Measurements from ENCODE around the gene SUMO2.
"Not testable (repeated sequence)": the region's sequence is repeated elsewhere in the genome, so short reads cannot be mapped to it uniquely, and the experiment has no call there.

The SUMO2 gene

GRCh38 chr17:75144816-75145512 lies 37.8 kb downstream of the SUMO2 start:
- DNase-seq (ENCODE audit: low read depth in 3 of 3), result no peak

GRCh38 chr17:75142236-75142971 lies 40.4 kb downstream of the SUMO2 start:
- no peak for DNase-seq (ENCODE audit: low read depth in 3 of 3)

GRCh38 chr17:75138519-75138918 lies 44.2 kb downstream of the SUMO2 start:
- no peak for DNase-seq (ENCODE audit: low read depth in 3 of 3)

GRCh38 chr17:75137762-75138161 lies 45.0 kb downstream of the SUMO2 start:
- not testable (repeated sequence) for DNase-seq (ENCODE audit: low read depth in 3 of 3)

- no peak for DNase-seq (ENCODE audit: low read depth in 3 of 3)
These were observed 46.8 kb downstream of the SUMO2 start for GRCh38 chr17:75135946-75136345.

DNA sequence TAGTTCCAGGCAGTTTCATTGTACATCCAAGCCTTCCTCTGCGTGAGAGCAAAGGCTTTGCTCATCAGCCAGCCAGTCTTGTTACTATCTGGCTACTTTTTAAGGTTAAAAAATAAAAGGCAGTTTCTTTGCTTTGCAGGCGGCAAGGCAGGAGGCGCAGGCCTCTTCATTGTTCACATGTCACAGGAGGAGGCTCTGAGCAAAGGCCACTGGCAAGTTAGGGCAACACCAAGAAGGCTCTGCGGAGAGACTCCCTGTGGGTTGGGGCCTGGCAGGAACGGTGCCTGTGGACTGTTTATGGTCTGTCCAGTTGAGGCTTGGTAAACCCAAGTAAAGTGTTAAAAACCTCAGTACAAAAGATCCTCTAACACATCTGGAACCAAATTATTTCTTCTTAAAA lies 47.3 kb downstream of the SUMO2 start:
- no peak for DNase-seq (ENCODE audit: low read depth in 3 of 3)

DNA sequence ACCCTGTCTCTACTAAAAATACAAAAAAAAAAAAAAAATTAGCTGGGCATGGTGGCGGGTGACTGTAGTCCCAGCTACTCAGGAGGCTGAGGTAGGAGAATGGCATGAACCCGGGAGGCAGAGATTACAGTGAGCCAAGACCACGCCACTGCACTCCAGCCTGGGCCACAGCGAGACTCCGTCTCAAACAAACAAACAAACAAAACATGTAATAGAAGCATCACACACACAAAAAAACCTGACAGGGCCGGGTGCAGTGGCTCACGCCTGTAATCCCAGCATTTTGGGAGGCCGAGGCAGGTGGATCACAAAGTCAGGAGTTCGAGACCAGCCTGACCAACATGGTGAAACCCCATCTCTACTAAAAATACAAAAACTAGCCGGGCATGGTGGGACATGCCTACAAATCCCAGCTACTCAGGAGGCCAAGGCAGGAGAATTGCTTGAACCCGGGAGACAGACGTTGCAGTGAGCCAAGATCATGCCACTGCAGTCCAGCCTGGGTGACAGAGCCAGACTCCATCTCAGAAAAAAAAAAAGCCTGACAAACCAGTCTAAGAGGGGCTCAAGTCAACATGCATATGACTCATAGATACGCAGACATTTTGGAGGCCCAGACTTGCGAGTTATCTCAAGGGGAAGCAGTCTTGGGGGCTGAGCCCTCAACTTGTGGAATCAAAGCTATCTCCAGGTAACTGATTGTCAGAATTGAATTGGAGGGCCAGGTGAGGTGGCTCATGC lies 49.0 kb downstream of the SUMO2 start:
- not testable (repeated sequence) for DNase-seq (ENCODE audit: low read depth in 3 of 3)

DNA sequence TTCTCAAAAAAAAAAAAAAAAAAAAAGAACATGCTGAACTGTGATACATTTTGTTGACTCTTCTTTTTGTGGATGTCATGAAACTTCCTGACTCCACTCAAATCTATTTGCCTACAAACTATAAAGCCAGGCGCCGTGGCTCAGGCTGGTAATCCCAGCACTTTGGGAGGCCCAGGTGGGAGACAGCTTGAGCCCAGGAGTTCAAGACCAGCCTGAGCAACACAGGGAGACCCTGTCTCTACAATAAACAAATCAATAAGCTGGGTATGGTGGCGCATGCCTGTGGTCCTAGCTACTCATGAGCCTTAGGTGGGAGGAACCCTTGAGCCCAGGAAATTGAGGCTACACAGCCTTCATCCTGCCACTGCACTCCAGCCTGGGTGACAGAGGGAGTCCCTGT lies 49.8 kb downstream of the SUMO2 start:
- DNase-seq (ENCODE audit: low read depth in 3 of 3), result no peak

- DNase-seq (ENCODE audit: low read depth in 3 of 3), result not testable (repeated sequence)
These were observed 50.5 kb downstream of the SUMO2 start for GRCh38 chr17:75132018-75133000.

- peak; percentile 43 to 78 (median 60) for DNase-seq (ENCODE audit: low read depth in 3 of 3)
These were observed 51.3 kb downstream of the SUMO2 start, which contains the start of gene NT5C for GRCh38 chr17:75131278-75132017. TSS of gene NT5C (minus strand) at chr17:75131742. CDS start at chr17:75131707, 35 bp downstream.

GRCh38 chr17:75130632-75131277 lies 52.0 kb downstream of the SUMO2 start:
- peak in 1 of 3 experiments; percentile 56 for DNase-seq (ENCODE audit: low read depth in 3 of 3)

- no peak for DNase-seq (ENCODE audit: low read depth in 3 of 3)
These were observed 52.6 kb downstream of the SUMO2 start for GRCh38 chr17:75130059-75130631.

- no peak for DNase-seq (ENCODE audit: low read depth in 3 of 3)
These were observed 53.2 kb downstream of the SUMO2 start for GRCh38 chr17:75129576-75129975.

DNA sequence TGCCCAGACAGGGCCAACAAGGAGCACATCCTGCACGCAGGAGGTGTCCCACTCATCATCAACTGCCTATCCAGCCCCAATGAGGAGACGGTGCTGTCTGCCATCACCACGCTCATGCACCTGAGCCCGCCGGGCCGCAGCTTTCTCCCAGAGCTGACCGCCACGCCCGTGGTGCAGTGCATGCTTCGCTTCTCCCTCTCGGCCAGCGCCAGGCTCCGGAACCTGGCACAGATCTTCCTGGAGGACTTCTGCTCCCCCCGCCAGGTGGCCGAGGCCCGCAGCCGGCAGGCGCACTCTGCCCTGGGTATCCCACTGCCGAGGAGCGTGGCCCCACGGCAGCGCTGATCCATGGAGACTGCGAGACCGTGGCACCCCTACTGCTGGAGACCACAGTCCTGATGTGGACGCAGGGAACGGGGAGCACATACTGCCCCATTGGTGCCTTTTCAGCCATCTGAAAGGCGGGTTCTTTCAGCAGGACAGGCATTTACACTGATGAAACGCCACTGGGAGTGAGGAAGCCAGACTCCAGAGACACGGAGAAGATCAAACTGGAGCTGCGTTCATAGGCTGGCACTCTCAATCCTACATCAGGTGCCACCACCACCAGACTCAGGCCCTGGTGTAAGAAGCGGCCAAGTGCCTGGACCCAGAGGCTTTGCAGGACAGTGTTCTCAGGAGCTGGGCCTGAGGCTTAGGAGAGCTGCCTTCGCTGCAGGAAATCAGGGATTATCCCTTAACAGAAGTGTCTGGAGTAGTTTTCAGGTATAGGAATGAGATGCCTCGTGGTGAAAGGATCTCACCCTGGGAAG lies 53.9 kb downstream of the SUMO2 start:
- no peak for DNase-seq (ENCODE audit: low read depth in 3 of 3)

DNA sequence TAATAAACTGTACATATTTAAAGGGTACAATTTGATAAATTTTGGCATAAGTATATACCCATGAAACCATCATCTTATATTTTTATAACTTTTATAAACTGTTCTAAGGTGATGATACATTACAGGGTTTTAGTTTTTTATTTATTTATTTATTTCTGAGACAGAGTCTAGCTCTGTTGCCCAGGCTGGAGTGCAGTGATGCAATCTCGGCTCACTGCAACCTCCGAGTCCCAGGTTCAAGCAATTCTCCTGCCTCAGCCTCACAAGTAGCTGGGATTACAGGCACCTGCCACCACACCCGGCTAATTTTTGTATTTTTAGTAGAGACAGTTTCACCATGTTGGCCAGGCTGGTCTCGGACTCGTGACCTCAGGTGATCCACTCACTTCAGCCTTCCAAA lies 54.8 kb downstream of the SUMO2 start:
- DNase-seq (ENCODE audit: low read depth in 3 of 3), result not testable (repeated sequence)

DNA sequence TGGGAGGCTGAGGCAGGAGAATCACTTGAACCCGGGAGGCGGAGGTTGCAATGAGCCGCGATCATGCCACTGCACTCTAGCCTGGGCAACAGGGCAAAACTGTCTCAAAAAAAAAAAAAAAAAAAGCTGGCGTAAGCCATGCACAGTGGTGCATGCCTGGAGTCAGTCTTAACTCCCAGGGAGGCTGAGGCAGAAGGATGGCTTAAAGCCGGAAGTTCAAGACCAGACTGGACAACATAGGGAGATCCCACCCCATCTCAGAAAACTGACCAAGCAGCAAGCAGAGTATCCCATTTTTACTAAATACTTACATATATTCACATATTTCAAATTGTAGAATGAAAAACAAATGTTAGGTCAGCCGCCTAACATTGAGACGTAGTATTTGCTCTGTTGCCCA lies 55.8 kb downstream of the SUMO2 start:
- DNase-seq (ENCODE audit: low read depth in 3 of 3), result no peak

GRCh38 chr17:75125984-75126383 lies 56.8 kb downstream of the SUMO2 start:
- no peak for DNase-seq (ENCODE audit: low read depth in 3 of 3)

GRCh38 chr17:75124819-75125162 lies 58.0 kb downstream of the SUMO2 start:
- DNase-seq (ENCODE audit: low read depth in 3 of 3), result no peak

All from stimulated activated CD4-positive, alpha-beta T cell treated with anti-CD3 and anti-CD28 coated beads, TNF-alpha, amount 100 ng/mL, for 24 hours (primary cell).